Gastroesophageal sphincter (tissue), 4 donors: ENCODE measurements around the gene CTAGE1. TPM values are rescaled to one million over a fixed set of nuclear protein-coding genes. Genes with fewer than 3 reads are reported as not detected.

ENCODE experiments used
- ATAC-seq: fragments of 150-250 bp; one replicate; pipeline ENCODE4 v1.9.1; 2016; ENCODE audit warnings: mild to moderate bottlenecking, moderate library complexity
- H3K27ac ChIP-seq, 4 donors: fragments of 200-600 bp; sonication (generic) in 3 of 4; 1 replicate in 3 of 4; 2 replicates in 1 of 4; pipeline ENCODE4 v1.5.1; 2016 to 2019
- H3K27me3 ChIP-seq: fragments of 200-600 bp; sonication (generic); one replicate; pipeline ENCODE4 v1.5.1; 2019
- H3K36me3 ChIP-seq, 2 donors: fragments of 200-600 bp; sonication (generic); one replicate each; pipeline ENCODE4 v1.5.1; 2019; ENCODE audit warnings: control low read depth in 1 of 2
- H3K4me1 ChIP-seq, 3 donors: fragments of 200-600 bp; sonication (generic); 1 replicate in 2 of 3; 2 replicates in 1 of 3; pipeline ENCODE4 v1.5.1; 2016 to 2019; ENCODE audit warnings: control low read depth in 2 of 3
- H3K4me3 ChIP-seq, 2 donors: fragments of 200-600 bp; sonication (generic); one replicate each; pipeline ENCODE4 v1.5.1; 2019; ENCODE audit warnings: mild to moderate bottlenecking in 1 of 2, moderate library complexity in 1 of 2
- H3K9me3 ChIP-seq, 3 donors: fragments of 200-600 bp; sonication (generic); one replicate each; pipeline ENCODE4 v1.5.1; 2017 to 2019; ENCODE audit warnings: control low read depth in 2 of 3
- EP300 ChIP-seq: sonication (generic); formaldehyde crosslinking; IDR thresholded peaks from one replicate; pipeline ENCODE4 v1.6.1; 2017; ENCODE audit warnings: antibody characterized with exemption, mild to moderate bottlenecking
- POLR2A ChIP-seq, 2 donors: fragments of 450-650 bp; IDR thresholded peaks; one replicate each; pipeline ENCODE4 v1.6.1; 2017; ENCODE audit warnings: antibody characterized with exemption in 2 of 2, mild to moderate bottlenecking in 2 of 2, moderate library complexity in 1 of 2
- POLR2AphosphoS5 ChIP-seq: sonication (generic); formaldehyde crosslinking; IDR thresholded peaks from one replicate; pipeline ENCODE4 v1.6.1; 2017; ENCODE audit warnings: antibody characterized with exemption
- WGBS, 2 donors: methylation state at CpG; one replicate each; pipeline ENCODE4 v1.1.5; 2018; ENCODE audit warnings: low coverage in 1 of 2; 5-methylcytosine and 5-hydroxymethylcytosine counted together
- total RNA-seq, 4 donors: library from RNA; depleted of rRNA; stranded (reverse); fragments of >200 nt; gene quantifications; one replicate each; pipeline ENCODE4 v1.1.0, GENCODE V29; 2016
- TF ChIP-seq, protein P1 (sequence below), 4 experiments: fragments of 200-600 bp in 2 of 4; fragments of 450-650 bp in 2 of 4; sonication (generic) in 1 of 4; IDR thresholded peaks; one replicate each; pipeline ENCODE4 v1.5.1; 2017 to 2019; ENCODE audit warnings: antibody characterized with exemption in 4 of 4, mild to moderate bottlenecking in 2 of 4, moderate library complexity in 2 of 4

The CTAGE1 gene
- total RNA-seq, 4 donors from 2014 or later = not detected

DNA sequence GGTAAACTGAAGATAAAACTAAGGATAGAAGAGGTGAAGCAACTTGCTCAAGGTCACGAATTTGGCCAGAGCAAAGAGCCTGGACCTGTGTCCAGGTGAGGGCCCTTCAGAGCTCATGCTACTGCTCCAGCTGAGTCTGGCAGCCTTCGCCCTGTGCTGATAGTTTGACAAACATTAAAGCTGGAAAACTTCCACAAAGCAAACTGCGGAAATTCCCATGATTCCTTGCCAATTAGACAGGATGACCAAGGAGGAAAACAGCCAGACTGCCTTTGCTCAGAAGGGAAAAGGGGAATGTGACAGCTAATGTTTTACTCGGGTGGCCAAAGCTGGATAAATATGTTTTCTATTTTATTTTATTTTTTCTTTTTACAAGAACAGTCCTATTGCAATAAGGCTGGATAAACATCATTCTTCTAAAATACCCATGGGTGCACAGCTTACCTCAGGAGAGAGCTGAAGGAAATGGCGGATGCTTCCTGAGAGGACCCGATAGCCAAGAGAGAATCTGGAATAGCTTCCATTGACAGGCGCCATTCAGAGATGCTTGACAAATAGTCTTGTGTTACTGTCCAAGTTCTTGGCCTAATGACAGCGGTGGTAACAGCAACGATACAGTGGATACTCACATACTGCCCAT lies 5.3 kb upstream of the CTAGE1 start:
- TF ChIP-seq POLR2AphosphoS5 = peak; percentile 25
- TF ChIP-seq, protein P1, sequence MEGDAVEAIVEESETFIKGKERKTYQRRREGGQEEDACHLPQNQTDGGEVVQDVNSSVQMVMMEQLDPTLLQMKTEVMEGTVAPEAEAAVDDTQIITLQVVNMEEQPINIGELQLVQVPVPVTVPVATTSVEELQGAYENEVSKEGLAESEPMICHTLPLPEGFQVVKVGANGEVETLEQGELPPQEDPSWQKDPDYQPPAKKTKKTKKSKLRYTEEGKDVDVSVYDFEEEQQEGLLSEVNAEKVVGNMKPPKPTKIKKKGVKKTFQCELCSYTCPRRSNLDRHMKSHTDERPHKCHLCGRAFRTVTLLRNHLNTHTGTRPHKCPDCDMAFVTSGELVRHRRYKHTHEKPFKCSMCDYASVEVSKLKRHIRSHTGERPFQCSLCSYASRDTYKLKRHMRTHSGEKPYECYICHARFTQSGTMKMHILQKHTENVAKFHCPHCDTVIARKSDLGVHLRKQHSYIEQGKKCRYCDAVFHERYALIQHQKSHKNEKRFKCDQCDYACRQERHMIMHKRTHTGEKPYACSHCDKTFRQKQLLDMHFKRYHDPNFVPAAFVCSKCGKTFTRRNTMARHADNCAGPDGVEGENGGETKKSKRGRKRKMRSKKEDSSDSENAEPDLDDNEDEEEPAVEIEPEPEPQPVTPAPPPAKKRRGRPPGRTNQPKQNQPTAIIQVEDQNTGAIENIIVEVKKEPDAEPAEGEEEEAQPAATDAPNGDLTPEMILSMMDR (IDR thresholded peaks at IDR 0.05) = no peak
- Histone ChIP-seq H3K4me3 (no peak overlapping the region), H3K9me3 (no peaks in the 10 kb centered on the region), H3K36me3 (no peaks in the 10 kb centered on the region), H3K27ac (no peak overlapping the region), H3K4me1 (peaks cover 0 to 8% (median 0%) of the 10 kb centered on the region in 3 donors), H3K27me3 (no peaks in the 10 kb centered on the region)
- ATAC-seq = peak; percentile 28
- 40 to 49% methylated on average over 8 to 9 of the region's 9 CpGs for WGBS, 2 donors

DNA sequence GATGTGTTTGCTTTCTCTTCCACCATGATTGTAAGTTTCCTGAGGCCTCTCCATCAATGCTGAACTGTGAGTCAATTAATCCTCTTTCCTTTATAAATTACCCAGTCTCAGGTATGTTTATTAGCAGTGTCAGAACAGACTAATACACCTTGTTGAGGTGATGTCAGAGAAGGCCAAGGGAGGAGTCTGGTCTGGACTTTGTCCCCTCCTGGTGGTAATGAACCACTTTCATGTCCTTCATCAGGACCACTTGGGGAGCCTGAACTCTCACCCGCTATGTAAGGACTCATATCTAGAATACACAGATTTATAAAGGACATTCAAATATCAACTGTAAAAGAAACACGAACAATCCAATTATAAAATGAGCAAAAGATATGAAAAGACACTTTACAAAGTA lies 2.9 kb upstream of the CTAGE1 start:
- H3K9me3 ChIP-seq = no peaks in the 10 kb centered on the region
- no peak overlapping the region for H3K27ac ChIP-seq
- H3K4me3 ChIP-seq = no peak overlapping the region
- WGBS, 2 donors = 83 to 94% methylated on average over 1 to 2 of the region's 2 CpGs
- ATAC-seq = no peak
- H3K4me1 ChIP-seq = peaks cover 0 to 8% (median 0%) of the 10 kb centered on the region in 3 donors
- H3K27me3 ChIP-seq = no peaks in the 10 kb centered on the region
- TF ChIP-seq POLR2AphosphoS5 (no peak), EP300 (no peak)
- H3K36me3 ChIP-seq = no peaks in the 10 kb centered on the region

DNA sequence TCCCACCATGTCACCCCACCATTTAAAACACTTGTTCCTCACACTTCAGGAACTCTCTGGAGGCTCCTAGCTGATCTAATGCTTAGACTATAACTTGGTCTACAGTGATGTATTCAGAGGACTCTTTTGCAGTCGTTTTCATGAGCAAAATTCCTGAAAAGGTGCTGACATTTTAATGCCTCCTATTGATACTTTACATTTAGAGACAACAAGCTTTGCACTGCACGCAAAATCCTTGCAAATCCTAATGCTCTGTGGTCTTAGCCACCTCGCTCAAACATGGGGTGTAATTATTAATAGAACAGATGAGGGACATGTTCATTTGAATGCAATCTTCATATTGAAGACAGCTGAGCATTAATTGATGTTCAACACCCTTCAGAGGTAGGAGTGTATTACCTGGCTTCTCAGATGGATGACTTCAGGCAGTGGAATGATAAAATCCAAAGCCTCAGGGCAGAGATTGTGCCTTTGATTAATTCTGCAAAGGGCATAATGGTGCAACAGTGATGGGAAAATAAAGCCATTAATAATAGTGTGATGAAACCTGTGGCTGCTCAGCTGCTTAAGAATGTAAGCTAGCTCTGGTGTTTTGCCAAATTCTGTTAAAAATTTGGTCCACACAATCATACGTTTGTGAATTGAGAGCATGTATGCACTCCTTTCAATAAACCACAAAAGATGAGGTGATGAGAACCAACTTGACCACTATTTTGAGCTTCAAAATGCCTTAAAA lies 5.4 kb downstream of the CTAGE1 start:
- WGBS, 2 donors = 59 to 64% methylated on average over 3 to 4 of the region's 4 CpGs
- Histone ChIP-seq H3K27me3 (no peaks in the 10 kb centered on the region), H3K4me1 (no peaks in the 10 kb centered on the region), H3K36me3 (no peaks in the 10 kb centered on the region), H3K27ac (no peak overlapping the region), H3K4me3 (no peak overlapping the region), H3K9me3 (no peaks in the 10 kb centered on the region)
- TF ChIP-seq, protein P1 (IDR thresholded peaks at IDR 0.05) = no peak
- no peak for TF ChIP-seq POLR2A (IDR thresholded peaks at IDR 0.05)
- TF ChIP-seq EP300 = no peak
- ATAC-seq = no peak

DNA sequence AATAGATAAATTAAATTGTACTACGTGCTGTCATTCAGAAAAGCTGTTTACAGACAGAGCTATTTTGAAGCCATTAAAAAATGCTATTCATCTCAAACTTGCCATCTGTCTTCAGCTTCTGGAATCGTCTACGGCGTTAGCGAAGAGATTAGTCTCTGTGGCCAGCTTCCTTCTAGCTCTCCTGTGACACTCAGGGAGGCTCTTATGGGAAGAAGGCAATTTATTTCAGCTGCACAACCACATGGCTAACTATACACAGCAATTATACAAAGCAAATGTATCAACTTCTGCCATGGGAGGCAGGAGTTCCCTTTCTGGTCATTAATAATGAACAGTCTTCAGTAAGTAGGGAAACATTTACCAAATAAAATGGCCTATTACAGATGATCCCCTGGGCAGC lies 6.3 kb downstream of the CTAGE1 start:
- Histone ChIP-seq H3K9me3 (peaks cover 0 to under 1% (median 0%) of the 10 kb centered on the region in 3 donors), H3K27ac (no peak overlapping the region), H3K4me3 (no peak overlapping the region), H3K4me1 (no peaks in the 10 kb centered on the region), H3K27me3 (no peaks in the 10 kb centered on the region), H3K36me3 (no peaks in the 10 kb centered on the region)
- 49 to 71% methylated on average over 1 to 4 of the region's 5 CpGs for WGBS, 2 donors
- no peak for ATAC-seq
- no peak for TF ChIP-seq POLR2AphosphoS5
- TF ChIP-seq, protein P1 (IDR thresholded peaks at IDR 0.05) = no peak
- TF ChIP-seq POLR2A (IDR thresholded peaks at IDR 0.05) = no peak
- no peak for TF ChIP-seq EP300

DNA sequence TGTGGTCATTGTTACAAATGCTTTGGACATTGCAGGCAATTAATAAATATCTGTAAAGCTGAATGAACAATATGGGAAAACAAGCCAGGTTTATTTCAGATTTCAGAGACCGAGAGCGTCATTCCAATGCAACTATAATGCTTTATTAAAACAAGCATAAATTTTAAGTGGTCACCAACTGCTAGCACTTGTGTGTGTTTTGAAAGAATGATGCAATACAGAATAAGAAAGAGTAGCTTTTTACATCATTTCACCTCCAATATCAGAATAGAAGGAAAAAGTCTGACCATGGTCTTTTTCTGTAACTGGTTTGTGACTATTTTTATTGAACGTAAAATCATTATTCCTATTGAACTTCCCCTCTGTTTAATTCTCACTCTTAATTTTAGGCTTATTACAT lies 7.6 kb downstream of the CTAGE1 start:
- H3K9me3 ChIP-seq = peaks cover 0 to 14% (median 0%) of the 10 kb centered on the region in 3 donors
- 67 to 91% methylated on average over 3 of the region's 3 CpGs for WGBS, 2 donors
- no peak for TF ChIP-seq POLR2AphosphoS5
- no peak for TF ChIP-seq POLR2A (IDR thresholded peaks at IDR 0.05)
- TF ChIP-seq EP300 = no peak
- no peaks in the 10 kb centered on the region for H3K27me3 ChIP-seq
- H3K4me1 ChIP-seq = no peaks in the 10 kb centered on the region
- no peak for ATAC-seq
- H3K4me3 ChIP-seq = no peak overlapping the region
- H3K27ac ChIP-seq = no peak overlapping the region
- H3K36me3 ChIP-seq = no peaks in the 10 kb centered on the region

DNA sequence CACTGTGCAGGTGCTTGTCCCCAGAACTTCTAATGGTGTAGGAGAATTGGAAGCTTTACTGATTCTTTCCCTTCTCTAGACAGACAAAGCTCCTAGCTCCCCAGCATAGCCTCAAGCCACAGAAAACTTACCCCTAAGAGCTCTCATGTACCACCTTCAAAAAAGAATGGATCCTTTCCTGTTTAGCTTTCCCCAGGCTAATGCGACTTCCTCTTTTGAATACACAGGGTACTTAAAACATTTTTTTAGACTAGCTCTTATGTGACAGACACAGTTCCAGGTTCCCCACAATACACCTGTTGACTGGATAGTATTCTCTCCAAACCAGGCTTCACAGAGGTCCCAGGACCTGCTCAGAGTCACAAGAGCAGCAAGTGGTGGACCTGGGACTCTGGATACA lies 8.3 kb downstream of the CTAGE1 start:
- TF ChIP-seq EP300 (no peak), POLR2A (IDR thresholded peaks at IDR 0.05) (no peak), POLR2AphosphoS5 (no peak)
- TF ChIP-seq, protein P1 (IDR thresholded peaks at IDR 0.05) = no peak
- Histone ChIP-seq H3K27ac (no peak overlapping the region), H3K9me3 (peaks cover 0 to 19% (median 0%) of the 10 kb centered on the region in 3 donors), H3K4me3 (no peak overlapping the region), H3K36me3 (no peaks in the 10 kb centered on the region), H3K4me1 (no peaks in the 10 kb centered on the region), H3K27me3 (no peaks in the 10 kb centered on the region)
- WGBS, 2 donors = 73 to 93% methylated on average over 1 of the region's 1 CpG
- ATAC-seq = no peak
